ENCODE data around the gene EHD4.

DNA sequence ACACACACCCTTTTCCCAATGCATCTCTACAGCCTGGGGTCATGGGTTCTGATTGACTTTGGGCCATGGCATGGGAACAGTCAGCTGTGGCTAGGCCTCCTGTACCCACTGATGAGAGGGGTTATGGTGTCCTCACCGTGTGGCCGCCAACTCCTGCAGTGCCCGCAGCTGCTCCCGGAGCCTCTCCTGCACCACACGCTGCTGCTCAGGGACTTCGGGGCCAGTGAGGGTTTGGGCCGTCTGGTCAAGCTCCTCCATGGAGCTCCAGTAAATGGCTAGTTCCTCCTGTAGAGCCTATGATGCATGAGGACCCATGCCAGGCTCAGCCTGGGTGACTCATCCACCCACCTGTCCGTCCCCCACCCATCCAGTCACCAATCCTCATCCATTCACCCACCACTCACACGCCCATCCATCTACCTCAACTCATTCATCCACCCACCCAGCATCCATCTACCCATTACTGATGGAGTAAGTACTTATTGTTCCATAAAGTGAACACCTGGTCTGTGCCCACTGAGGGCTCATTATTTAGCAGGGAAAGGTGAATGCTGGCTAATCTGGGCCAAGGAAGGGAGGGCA lies 100.1 kb downstream of the EHD4 start:
- TF ChIP-seq CTCF (conservative IDR thresholded peaks at IDR 0.05; ENCODE audit: low read length) (no peak), EZH2phosphoT487 (IDR thresholded peaks at IDR 0.05; ENCODE audit: borderline replicate concordance) (no peak)

All from Loucy (cell line).